HG03442 (cell line): Measurements from ENCODE around the gene NAIF1.
"Not testable (repeated sequence)": the region's sequence is repeated elsewhere in the genome, so short reads cannot be mapped to it uniquely, and the experiment has no call there.

ENCODE experiments used
- ATAC-seq: cut with Tn5 transposase; IDR thresholded peaks from one replicate; pipeline ENCODE4 v1.9.1; 2021; ENCODE audit warnings: mild to moderate bottlenecking, moderate library complexity; ENCODE audit not compliant: unreplicated experiment

NAIF1 gene

DNA sequence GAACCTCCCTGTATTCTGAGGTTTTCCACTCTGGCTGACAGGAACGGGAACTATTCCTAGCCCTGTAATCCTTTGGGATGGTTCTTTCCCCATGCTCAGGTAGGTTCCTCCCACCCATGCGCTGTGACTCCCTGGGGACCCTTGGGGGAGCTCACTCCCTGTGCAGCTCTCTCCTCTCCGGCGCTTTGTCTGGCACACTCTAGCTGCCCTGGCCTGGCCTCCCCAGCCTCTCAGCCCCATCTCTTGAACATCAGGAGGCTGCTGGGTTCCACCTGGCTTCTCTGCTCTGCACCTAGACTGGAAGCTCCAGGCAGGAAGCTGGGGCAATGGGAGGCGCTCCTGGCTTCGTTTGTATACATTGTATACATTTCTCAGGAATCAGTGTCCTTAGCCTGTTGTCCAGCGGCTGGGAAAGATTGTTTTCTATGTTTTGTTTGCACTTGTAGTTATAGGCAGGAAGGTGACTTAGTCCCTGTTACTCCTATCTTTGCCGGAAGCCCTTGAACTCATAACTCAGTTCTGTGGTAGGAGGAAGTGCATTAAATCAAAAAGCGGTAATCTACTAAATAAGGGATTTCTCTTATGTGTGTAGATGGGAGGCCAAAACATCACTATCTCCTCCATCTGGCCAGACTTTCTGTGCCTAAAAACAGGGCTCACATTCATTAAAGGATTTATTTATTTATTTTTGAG is 21.3 kb upstream of the NAIF1 start:
- ATAC-seq: no peak

DNA sequence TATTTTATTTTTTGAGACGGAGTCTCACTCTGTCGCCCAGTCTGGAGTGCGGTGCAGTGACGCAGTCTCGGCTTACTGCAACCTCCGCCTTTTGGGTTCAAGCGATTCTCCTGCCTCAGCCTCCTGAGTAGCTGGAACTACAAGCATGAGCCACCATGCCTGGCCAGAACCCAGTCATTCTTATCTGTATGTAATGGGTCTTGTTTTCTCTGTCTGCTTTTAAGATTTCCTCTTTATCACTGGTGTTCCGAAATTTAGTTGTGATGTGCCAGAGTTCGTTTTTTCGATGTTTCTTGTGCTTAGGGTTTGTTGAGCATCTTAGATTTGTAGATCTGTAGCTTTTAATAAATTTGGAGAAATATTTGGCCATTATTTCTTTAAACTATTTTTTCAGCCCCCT is 20.1 kb upstream of the NAIF1 start:
- ATAC-seq: no peak

DNA sequence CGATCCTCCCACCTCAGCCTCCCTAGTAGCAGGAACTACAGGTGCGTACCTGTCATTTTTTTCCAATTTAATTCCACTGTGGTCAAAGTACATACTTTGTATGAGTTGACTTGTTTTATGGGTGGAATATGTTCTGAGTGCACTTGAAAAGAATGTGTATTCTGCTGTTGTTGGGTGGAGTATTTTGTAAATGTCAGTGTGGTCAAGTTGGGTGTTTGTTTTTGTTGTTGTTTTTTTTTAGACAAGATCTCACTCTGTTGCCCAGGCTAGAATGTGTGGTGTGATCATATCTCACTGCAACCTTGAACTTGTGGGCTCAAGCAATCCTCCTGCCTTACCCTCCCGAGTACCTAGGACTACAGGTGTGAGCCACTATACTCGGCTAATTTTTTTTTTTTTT is 18.8 kb upstream of the NAIF1 start:
- no peak for ATAC-seq

DNA sequence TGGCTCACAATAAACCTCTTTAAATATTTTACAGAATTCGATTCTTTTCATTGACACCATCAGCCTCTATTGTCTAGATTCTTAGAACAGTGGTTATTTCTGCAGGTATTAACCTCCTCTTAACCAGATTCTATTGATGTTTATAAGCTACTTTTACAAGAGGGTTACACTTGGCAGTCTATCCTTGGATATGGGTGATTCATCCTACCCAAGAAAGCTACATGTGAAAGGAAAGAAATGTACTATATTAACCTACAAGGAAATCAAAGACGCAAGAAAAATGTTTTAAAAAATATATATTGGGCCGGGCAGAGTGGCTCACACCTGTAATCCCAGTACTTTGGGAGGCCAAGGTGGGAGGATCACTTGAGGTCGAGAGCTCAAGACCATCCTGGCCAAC is 17.6 kb upstream of the NAIF1 start:
- no peak for ATAC-seq

DNA sequence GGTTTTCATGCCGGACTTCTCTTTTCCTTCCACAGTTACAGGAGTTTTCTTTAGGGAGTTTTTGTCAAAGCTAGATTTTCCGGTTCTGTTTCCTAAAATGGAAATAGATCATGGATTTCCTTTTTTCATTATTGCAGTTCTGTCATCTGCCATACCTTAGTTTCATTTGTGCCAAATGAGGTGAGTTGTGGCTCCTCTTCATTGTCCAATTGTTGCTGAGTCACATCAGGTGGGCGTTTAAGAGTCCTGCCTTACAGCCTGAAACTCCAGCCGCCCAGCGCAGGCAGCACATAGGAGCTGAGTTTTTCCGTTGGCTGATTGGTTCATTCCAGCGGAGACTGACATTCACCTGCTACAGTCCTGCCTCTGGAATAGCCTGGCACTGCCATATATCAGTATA is 15.0 kb upstream of the NAIF1 start:
- ATAC-seq: no peak

DNA sequence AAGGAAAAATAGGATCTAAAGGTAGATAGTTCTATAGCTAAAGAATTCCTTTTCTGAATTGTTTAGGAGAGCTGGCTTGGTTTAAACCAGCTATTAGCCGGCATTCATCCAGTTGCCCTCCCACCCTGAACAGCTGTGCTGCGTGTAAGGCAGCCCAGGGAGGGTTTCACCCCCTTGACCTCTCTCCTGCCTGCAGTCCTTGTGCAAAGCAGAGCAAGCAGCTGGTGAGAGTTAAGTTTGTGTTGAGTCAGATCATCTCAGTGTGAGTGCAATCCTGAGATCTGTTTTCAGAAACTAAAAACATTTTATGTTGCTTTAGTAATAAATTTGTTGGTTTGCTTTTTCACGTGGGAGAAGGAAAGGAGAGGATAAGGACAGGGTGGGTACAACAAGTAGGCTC is 13.9 kb upstream of the NAIF1 start:
- no peak for ATAC-seq

DNA sequence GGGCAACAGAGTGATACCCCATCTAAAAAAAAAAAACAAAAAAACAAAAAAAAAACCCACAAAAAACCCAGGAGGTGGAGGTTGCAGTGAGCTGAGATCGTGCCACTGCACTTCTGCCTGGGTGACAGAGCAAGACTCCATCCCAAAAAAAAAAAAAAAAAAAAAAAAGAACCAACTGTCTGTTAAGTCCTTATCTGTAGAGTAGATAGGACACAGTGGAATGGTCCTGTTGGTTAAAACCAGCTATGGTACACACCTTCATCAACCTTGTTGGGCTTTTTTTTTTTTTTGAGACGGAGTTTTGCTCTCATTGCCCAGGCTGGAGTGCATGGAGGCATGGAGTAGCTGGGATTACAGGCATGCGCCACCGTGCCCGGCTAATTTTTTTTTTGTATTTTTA is 13.1 kb upstream of the NAIF1 start:
- no peak for ATAC-seq

DNA sequence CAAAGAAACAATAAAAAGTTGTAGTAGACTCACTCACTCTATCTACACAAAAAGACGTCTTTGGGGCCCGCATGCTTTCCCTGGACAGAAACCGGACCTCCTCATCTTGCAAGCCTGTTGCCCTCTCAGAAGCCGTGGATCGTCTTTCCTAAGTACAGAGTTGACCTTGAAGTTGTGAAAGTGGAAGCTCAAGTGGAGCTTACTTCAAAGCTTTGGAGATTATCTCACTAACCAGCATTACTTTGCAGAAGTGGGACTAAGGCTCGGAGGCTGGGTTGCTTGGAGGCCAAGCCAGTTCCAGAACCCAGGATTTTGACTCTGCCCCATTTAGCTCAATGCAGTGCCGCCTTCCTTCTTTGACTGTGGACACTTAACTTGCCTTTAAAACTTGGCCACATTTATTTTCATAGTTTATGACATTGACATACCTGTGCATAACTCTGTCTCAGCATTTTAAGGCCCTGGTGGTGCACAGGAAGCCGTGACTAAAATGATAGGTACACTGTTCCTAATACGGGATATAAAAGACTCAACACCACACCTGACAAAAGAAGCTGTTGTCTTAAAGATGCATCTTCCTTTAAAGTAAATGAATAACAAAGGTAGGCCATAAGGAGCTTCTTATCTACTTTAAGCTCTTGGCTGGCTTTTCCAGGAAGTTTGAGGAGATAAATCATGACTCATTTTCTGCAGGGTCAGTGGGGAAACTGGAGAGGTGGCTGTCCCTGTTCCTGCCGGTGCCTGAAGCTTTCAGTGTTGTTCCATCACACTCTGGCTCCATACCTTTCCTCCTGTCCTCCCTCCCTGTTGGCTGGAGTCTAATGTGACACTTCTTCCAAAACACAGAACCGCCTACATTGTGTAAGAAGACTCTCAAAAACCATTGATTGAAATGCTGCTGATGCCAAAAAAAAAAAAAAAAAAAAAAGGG is 11.6 kb upstream of the NAIF1 start:
- ATAC-seq: no peak

DNA sequence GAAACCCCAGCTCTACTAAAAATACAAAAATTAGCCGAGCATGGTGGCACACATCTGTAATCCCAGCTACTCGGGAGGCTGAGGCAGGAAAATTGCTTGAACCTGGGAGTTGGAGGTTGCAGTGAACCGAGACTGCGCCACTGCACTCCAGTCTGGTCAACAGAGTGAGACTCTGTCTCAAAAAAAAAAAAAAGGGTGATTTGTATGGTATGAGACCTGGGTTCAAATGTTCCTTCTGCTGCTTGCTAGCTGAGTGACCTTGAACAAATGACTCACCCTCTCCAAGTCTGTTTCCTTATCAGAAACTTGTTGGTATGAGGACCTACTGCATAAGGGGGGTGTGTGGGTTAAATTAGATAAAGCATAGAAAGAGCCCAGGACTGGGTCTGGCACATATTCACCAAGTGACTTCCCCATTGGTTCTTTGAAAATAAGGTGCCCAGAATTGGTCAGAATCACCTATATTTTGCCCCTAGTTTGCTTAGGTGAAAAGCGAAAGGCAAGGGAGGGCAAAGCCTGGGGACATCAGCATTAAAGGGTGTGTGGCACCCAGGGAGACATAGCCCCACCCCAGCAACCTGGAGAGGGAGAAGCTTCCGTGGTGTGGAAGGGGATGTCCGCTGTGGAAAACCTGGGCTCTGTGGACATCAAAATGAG is 10.9 kb upstream of the NAIF1 start:
- ATAC-seq: no peak

DNA sequence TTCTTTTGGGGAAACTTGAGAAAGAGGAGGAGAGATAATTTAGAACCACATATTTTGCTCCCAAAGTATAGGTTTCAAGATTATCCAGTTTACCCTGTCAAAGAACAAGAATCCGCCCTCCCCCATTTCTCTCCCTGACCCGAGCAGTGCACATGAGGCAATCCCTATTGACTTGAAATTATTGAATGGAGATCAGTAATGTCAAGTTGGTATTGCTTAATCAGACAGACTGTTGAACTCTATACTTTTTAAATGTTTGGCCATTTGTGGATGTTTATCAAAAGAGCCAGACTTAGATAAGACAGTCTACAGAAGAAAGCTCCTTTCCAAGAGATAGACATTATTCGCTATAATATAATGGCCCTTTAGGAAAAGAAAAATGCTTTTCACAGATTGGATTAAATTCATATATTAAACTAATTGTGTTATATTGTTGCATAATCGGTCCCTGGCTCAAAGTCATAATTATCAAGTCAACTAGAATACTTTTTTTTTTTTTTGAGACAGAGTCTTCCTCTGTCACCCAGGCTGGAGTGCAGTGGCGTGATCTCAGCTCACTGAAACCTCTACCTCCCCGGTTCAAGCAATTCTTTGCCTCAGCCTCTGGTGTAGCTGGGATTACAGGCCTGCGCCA is 6.2 kb upstream of the NAIF1 start:
- no peak for ATAC-seq

DNA sequence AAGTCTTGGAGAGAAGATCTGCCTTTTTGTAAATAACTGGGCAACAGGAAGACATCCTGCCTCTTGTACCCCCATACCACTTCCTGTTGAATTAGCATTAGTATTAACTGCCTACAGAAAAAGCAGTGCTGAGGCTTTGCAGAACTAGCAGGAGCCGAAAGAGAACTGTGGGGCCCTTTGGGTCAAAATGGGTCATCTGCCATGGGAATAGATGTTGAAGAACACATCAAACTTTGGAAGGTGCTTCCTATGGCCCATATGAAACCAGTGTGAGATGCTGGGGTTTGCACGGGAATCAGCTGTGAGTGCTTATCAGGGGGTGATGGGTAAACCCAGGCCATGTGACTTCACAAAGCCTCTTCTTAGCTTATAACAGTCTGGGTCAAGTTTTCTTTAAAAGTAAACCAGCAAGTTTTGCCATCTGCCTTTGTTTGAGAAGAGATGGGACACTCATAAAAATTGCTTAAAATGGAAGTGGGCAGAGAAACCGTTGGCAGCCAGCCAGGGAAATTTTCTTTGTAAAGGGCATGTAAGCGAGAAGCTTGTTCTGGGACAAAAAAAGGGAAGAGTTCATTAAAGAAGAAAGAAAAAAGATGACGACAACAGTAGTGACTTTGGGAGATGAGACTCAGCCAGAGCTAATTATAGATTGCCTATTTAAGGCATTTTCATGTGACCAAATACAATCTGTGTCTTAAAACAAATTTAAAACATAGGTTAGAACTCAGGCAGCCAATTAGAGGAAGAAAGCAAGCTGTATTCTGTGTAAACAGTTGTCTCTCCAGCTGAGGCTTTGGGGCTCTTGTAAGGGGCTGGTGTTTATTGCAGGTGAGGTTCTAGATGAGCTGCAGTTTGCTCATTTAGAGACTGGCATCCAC is 5.3 kb upstream of the NAIF1 start:
- ATAC-seq: no peak

DNA sequence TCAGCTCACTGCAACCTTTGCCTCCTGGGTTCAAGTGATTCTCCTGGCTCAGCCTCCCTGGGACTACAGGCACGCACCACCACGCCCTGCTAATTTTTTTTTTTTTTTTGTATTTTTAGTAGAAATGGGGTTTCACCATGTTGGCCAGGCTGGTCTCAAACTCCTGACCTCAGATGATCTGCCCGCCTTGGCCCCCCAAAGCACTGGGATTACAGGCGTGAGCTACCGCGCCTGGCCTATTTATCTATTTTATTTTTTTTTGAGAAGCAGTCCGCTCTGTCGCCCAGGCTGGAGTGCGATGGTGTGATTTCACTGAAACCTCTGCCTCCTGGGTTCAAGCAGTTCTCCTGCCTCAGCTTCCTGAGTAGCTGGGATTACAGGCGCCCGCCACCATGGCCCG is 4.4 kb upstream of the NAIF1 start:
- not testable (repeated sequence) for ATAC-seq

DNA sequence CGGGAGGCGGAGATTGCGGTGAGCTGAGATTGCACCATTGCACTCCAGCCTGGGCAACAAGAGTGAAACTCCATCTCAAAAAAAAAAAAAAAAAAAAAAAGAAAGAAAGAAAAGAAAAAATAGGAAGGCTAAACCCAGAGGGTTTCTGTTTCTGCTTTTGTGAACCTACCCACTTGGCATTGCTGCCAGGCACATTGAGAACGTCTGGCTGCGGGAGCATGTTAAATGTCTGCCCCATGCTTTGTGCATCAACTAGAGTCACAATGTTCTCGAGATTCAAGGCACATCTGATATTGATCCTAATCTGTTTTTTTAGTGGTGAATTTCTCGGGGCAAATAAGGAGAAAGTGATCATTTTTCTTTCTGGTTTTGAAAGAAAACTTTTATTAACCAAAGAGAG is 3.8 kb upstream of the NAIF1 start:
- ATAC-seq: no peak

DNA sequence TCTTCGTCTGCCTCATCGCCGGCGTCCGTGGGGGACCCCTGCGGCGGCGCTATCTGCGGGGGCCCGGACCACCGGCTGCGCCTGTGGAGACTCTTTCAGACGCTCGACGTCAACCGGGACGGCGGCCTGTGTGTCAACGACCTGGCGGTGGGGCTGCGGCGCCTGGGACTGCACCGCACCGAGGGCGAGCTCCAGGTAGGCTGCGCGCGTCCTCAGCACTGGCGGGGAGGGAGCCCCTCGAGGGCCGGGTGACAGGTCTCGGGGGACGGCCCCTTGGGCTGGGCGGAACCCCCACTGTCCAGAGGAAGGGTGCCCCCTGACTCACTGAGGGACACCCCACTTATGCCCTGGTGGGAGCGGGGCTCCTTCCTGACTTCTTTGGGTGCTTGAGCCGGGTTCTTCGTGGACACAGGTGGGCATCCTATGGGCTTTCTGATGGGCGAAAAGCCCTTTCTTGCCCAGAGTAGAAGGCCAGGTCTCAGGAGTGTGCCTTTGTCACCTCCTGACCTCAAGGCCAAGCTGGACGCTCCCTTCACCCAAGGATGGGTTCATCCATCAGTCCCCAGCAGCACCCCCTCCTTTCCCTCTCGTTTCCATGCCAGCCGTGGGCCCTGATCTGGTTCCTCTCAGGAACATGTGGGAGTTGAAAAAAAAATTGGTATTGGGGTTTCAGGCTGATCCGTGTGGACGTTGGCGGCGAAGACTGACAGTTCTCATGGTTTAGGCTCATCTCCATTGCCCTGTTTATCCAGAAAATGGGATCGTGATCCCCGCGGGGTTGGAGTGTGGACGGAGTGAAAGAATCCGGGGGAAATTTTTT is 1.5 kb upstream of the NAIF1 start:
- peak; percentile 7 for ATAC-seq

DNA sequence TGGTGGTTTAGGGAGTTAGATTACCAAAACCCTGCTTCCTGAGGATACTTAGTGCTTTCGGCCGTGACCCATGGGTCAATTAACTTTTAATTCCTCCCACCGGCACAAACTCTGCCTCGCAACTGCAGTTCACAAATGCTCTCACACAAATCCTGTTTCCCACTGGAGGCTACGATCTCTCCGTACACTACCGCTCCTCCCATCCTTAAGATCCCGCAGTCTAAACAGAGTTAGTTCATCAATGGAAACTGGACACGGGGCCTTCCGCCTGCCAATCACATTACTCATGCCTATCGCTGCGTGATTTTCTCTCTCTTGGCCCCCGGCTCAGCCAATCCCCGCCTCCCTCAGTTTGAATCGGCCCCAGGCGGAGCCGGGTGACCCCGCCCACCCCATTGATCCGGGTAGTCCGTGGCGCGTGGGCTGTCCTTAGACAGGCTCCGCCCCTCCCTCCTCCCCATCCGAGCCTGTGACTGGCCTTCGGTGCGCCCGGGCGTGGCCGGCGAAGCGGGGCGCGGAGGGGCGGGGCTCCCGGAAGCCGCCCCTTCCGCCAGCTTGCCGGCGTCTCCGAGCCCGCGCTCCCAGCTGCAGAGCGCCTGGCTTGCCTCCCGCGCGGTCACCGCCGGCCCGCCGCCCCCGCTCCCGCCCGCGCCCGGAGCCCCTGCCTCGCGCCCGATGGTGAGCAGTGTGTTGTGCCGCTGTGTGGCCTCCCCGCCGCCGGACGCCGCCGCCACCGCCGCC is 695 bp upstream of the NAIF1 start, which contains the start of gene SLC25A25:
SLC25A25 (plus strand) TSS at position 588 of the 741 bp plus-strand sequence; CDS start at position 676, 88 bp downstream.
- peak; percentile 68 for ATAC-seq

DNA sequence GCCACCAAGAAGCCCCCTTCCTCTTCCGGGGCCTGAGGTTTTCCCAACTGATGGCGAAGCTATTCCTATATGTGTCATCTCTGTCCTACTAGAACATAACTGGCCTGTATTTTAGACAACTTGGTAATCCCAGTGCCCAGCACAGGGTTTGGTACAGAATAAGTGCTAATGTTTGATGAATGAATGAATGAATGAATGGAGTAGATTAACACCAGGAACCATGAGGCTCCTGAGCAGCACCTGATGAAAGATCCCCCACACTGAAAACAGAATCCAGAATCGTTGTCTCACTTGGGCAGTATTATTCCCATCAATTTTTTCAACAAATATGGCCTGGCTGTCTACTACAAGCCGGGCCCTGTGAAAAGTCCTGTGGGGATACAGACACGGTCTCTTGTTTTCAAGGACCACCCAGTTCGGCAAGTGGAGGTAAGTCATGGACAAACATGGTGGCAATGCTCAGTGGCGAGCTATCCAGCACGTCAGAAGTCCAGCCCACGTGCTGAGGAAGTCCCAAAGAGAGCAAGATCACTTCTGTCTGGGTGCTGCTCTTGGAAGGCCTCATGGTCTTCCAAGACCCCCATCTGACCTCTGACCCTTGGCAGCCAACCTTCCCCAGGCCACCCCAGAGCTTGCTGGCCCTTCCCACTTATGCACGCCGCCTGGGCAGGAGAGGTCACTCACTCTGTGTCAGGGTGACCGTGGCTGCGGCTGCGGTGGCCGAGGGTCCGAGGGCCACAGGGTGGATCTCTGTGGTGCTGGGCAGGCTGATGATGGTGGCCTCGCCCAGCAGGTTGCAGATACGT is 1.0 kb downstream of the NAIF1 start:
- no peak for ATAC-seq

DNA sequence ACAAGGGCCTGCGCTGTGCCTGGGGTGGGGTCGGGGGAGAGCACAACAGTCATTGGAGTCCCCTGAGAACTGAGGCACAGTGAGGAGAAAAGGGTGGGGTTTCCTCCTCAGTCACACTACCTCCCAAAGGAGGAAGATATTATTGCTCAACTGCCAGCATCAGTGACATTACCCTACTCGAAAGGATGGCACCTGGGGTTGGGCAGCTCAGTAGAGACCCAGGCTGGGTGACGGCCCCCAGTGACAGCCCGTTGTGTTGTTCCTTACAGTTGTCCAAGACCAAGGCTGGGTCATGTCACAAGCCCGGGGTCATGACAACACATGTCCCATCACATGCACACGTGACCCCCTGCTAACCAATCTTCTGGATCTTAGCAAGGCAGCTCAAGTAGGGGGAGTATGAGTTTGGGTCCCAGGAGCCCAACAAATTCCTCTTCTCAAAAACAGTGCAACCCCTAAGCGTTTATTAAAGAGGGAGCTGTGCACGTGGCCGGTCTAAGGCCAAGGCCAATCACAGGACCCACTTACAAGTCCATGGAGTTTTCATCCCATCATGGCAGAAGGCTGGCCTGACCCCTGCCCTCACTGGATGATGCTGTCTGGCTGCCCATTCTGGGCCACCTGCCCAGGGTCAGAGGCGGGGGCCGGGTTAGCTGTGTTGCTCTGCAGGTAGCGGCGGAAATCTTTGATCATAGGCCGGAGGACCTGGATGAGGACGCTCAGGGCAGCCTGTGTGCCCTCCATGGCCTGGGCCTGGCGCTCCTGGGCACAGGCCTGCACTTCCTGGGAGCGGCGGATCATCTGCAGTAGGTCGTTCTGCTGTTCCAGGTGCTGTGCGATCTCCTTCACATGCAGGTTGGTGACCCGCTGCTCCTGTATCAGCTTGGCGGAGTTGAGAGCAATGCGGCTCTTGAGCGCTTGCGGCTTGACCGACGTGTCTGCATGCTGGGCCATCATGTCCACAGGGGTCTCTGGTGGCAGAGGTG is 4.0 kb downstream of the NAIF1 start:
- ATAC-seq: no peak
